GM12878 (cell line): ENCODE results near the gene C12orf60. TPM values are rescaled to one million over a fixed set of nuclear protein-coding genes. Genes with fewer than 3 reads are reported as not detected.

Source experiments
- ATAC-seq: fragments of 200-7000 bp; cut with Tn5 transposase; 3 replicates; pipeline ENCODE4 v1.9.1; 2020; ENCODE audit warnings: mild to moderate bottlenecking, moderate library complexity
- BruUV-seq: library from RNA; stranded (reverse); fragments of 400-500 nt; replicated peaks from 2 replicates; lab custom pipeline; 2021; lab: Mats Ljungman, UMichigan
- CTCF ChIA-PET: fragments of 300-600 bp; sonication (Branson Sonifier 250); formaldehyde crosslinking; extraction: SDS; loops from one replicate; lab custom pipeline; 2021; ENCODE audit warnings: inconsistent platforms; lab: Yijun Ruan, JAX
- POLR2A ChIA-PET: fragments of 350-600 bp; formaldehyde crosslinking; extraction: SDS; loops from one replicate; lab custom pipeline; 2021; ENCODE audit warnings: inconsistent platforms; lab: Charles Lee
- RAD21 ChIA-PET: fragments of 300-600 bp; sonication (Branson Sonifier 250); formaldehyde crosslinking; loops from one replicate; lab custom pipeline; 2023; ENCODE audit warnings: antibody characterized with exemption; ENCODE audit not compliant: unreplicated experiment; lab: Charles Lee
- SMC1A ChIA-PET: fragments of 300-600 bp; sonication (Branson Sonifier 250); formaldehyde crosslinking; loops from one replicate; lab custom pipeline; 2023; ENCODE audit not compliant: unreplicated experiment, uncharacterized antibody; lab: Charles Lee
- DNase-seq: peaks from one replicate; pipeline ENCODE4 v3.0.0-alpha.2; 2011; ENCODE audit warnings: low read depth, low spot score
- FAIRE-seq: peaks from 3 replicates; lab custom pipeline; 2011; peaks lifted over from hg19 to GRCh38; lab: Jason Lieb, UNC
- H2AFZ ChIP-seq: 2 replicates; pipeline ENCODE4 v1.6.0; 2011; ENCODE audit warnings: low read depth, low read length, control low read depth; ENCODE audit not compliant: control insufficient read depth
- H3K27ac ChIP-seq: 2 replicates; pipeline ENCODE4 v1.5.1; 2011; ENCODE audit warnings: control low read depth; ENCODE audit not compliant: control insufficient read depth, insufficient read depth
- H3K27me3 ChIP-seq, 2 experiments: replicated peaks in 1 of 2; 2 replicates each; pipeline versions ENCODE4 v1.6.0 to v1.6.1; 2011; ENCODE audit warnings: low read length in 1 of 2; ENCODE audit not compliant: control insufficient read depth in 2 of 2, insufficient read depth in 2 of 2
- H3K36me3 ChIP-seq, 2 experiments: 2 replicates each; pipeline ENCODE4 v1.5.1; 2011; ENCODE audit warnings: low read length in 1 of 2; ENCODE audit not compliant: control insufficient read depth in 2 of 2, insufficient read depth in 2 of 2
- H3K4me1 ChIP-seq: 2 replicates; pipeline ENCODE4 v1.6.1; 2011; ENCODE audit warnings: mild to moderate bottlenecking, low read length, moderate library complexity, mixed read lengths; ENCODE audit not compliant: control insufficient read depth, insufficient read depth
- H3K4me2 ChIP-seq: 2 replicates; pipeline ENCODE4 v1.6.0; 2011; ENCODE audit warnings: control low read depth; ENCODE audit not compliant: control insufficient read depth, insufficient read depth
- H3K4me3 ChIP-seq: fragments of 200-600 bp; sonication (generic); 2 replicates; pipeline ENCODE4 v1.5.1; 2016
- H3K79me2 ChIP-seq: 2 replicates; pipeline ENCODE4 v1.6.0; 2011; ENCODE audit warnings: low read length; ENCODE audit not compliant: control insufficient read depth, insufficient read depth
- H3K9ac ChIP-seq: 2 replicates; pipeline ENCODE4 v1.8.0; 2011; ENCODE audit warnings: low read length, control low read depth, mixed read lengths; ENCODE audit not compliant: control insufficient read depth, insufficient read depth
- H3K9me3 ChIP-seq: replicated peaks from 3 replicates; pipeline ENCODE4 v1.5.1; 2011; ENCODE audit warnings: mild to moderate bottlenecking, low read length; ENCODE audit not compliant: control insufficient read depth, insufficient read depth
- H4K20me1 ChIP-seq: 2 replicates; pipeline ENCODE4 v1.6.0; 2011; ENCODE audit not compliant: control insufficient read depth, insufficient read depth
- ATF2 ChIP-seq: IDR thresholded peaks from 2 replicates; pipeline ENCODE4 v1.6.1; 2012; ENCODE audit warnings: low read length, inconsistent platforms
- CBFB ChIP-seq: IDR thresholded peaks from 2 replicates; pipeline ENCODE4 v1.6.1; 2016; ENCODE audit warnings: antibody characterized with exemption, low read depth
- EP300 ChIP-seq, 2 experiments: fragments of 150-350 bp in 1 of 2; IDR thresholded peaks; 2 replicates each; pipeline ENCODE4 v1.6.1; 2011 to 2012; ENCODE audit warnings: low read depth in 2 of 2, low read length in 2 of 2, borderline replicate concordance in 1 of 2, improper control_type of control experiment in 1 of 2, inconsistent platforms in 1 of 2; ENCODE audit not compliant: control insufficient read depth in 1 of 2
- GABPA ChIP-seq: IDR thresholded peaks from 2 replicates; pipeline ENCODE4 v1.6.1; 2014; ENCODE audit warnings: antibody characterized with exemption, low read depth, mild to moderate bottlenecking, inconsistent platforms
- IRF5 ChIP-seq: fragments of 450-650 bp; IDR thresholded peaks from 2 replicates; pipeline ENCODE4 v1.6.1; 2017; ENCODE audit warnings: borderline replicate concordance
- MLLT1 ChIP-seq: fragments of 450-650 bp; IDR thresholded peaks from 2 replicates; pipeline ENCODE4 v1.6.1; 2016; ENCODE audit warnings: mild to moderate bottlenecking
- NFYB ChIP-seq: IDR thresholded peaks from 2 replicates; pipeline ENCODE4 v1.6.1; 2011; ENCODE audit warnings: low read depth, mild to moderate bottlenecking, low read length, improper control_type of control experiment, moderate library complexity; ENCODE audit not compliant: insufficient read depth
- POLR2AphosphoS5 ChIP-seq: IDR thresholded peaks from 2 replicates; pipeline ENCODE4 v1.6.1; 2011; ENCODE audit warnings: mild to moderate bottlenecking, low read length, inconsistent platforms
- PRDM15 ChIP-seq: fragments of 450-650 bp; formaldehyde crosslinking; IDR thresholded peaks from 2 replicates; pipeline ENCODE4 v1.4.0; 2020; ENCODE audit warnings: mild to moderate bottlenecking, moderate library complexity
- SMARCA5 ChIP-seq: fragments of 450-650 bp; IDR thresholded peaks from 2 replicates; pipeline ENCODE4 v1.6.1; 2017; ENCODE audit warnings: mild to moderate bottlenecking
- SUPT20H ChIP-seq: IDR thresholded peaks from 2 replicates; pipeline ENCODE4 v1.6.1; 2011; ENCODE audit warnings: low read depth, mild to moderate bottlenecking, low read length, moderate library complexity, borderline replicate concordance; ENCODE audit not compliant: control insufficient read depth
- TAF1 ChIP-seq: IDR thresholded peaks from 2 replicates; pipeline ENCODE4 v1.6.1; 2011; ENCODE audit warnings: mild to moderate bottlenecking, low read depth, low read length, borderline replicate concordance
- ZNF217 ChIP-seq: fragments of 450-650 bp; IDR thresholded peaks from 2 replicates; pipeline ENCODE4 v1.6.1; 2017; ENCODE audit warnings: antibody characterized with exemption, mild to moderate bottlenecking
- ZNF384 ChIP-seq: IDR thresholded peaks from 2 replicates; pipeline ENCODE4 v1.6.1; 2012; ENCODE audit warnings: low read depth, mild to moderate bottlenecking, low read length, improper control_type of control experiment, borderline replicate concordance
- WGBS: methylation state at CpG from one replicate; pipeline ENCODE4 v1.1.6; 2016; ENCODE audit warnings: low lambda C conversion rate; ENCODE audit not compliant: insufficient replicate concordance, insufficient coverage; ENCODE audit errors: missing lambda C conversion rate; 5-methylcytosine and 5-hydroxymethylcytosine counted together
- in situ Hi-C: fragments of 300-500 bp; cut with MboI; formaldehyde crosslinking; loops from 9 replicates; pipeline ENCODE4 v1.14.3; 2018; ENCODE audit warnings: mixed read lengths
- intact Hi-C: fragments of 100-400 bp; cut with micrococcal nuclease; formaldehyde crosslinking; loops from one replicate; pipeline ENCODE4 v1.14.2; 2022; ENCODE audit not compliant: unreplicated experiment
- polyA plus RNA-seq, 11 experiments: library from polyadenylated mRNA; depleted of rRNA in 4 of 11; unstranded in 6 of 11; stranded (reverse) in 5 of 11; fragments of >200 nt; fragmentation: Nextera tagmentation in 4 of 11; fragmentation: Illumina TruSeq in 1 of 11; extraction: Ambion mirVana in 4 of 11; extraction: Trizol in 1 of 11; gene quantifications; 1 replicate in 1 of 11; 2 replicates in 10 of 11; pipeline versions ENCODE4 v1.2.1 to v1.2.3, GENCODE V29; 2011 to 2016; ENCODE audit warnings: inconsistent platforms in 2 of 11, missing spikeins in 2 of 11, low read depth in 1 of 11
- total RNA-seq, 4 experiments: library from RNA; depleted of rRNA in 3 of 4; stranded (reverse); fragments of >200 nt in 3 of 4; fragmentation: Illumina TruSeq in 1 of 4; extraction: Trizol in 1 of 4; gene quantifications; 2 replicates each; pipeline versions ENCODE4 v1.2.1 to v1.2.3, GENCODE V29; 2013 to 2021

Gene C12orf60
- total and polyA plus RNA-seq, 10 of the 15 experiments (the other 5 are each of a cell fraction or from before 2014, with no cell fraction given): 1.8 to 7.2 (median 3.2) TPM

GRCh38 chr12:14840616-14841015 is 37.1 kb downstream of the C12orf60 start (continued):
- TF ChIP-seq PRDM15 (CRISPR knock-in tag): no peak
- no peak for TF ChIP-seq IRF5
- no peak for TF ChIP-seq GABPA

- no peaks in the 10 kb centered on the region for H3K79me2 ChIP-seq
- H4K20me1 ChIP-seq: no peaks in the 10 kb centered on the region
- RAD21 ChIA-PET: interaction anchor here (0.6 to 1.9 kb wide), 2 partner anchors 11 to 153 kb away, joined by 3 to 5 read pairs; no protein-coding TSS in a partner anchor
- in situ Hi-C loops (no loop called here), intact Hi-C loops (loop anchor here (5.0 kb wide), 1 partner anchor 381 kb away; the partner anchor contains the start of gene RERG)
- H3K36me3 ChIP-seq: no peaks in the 10 kb centered on the region
- FAIRE-seq: no peak
- WGBS: 9% methylated on average over 3 of the region's 3 CpGs
- no peak overlapping the region for H3K27ac ChIP-seq
- ATAC-seq: no peak
- CTCF ChIA-PET: no interaction called here
- DNase-seq: no peak
- no peak overlapping the region for H3K9ac ChIP-seq
- BruUV-seq: no TSS peak
- H3K4me3 ChIP-seq: no peak overlapping the region
- H3K9me3 ChIP-seq: no peaks in the 10 kb centered on the region
- no peaks in the 10 kb centered on the region for H3K4me1 ChIP-seq
- H2AFZ ChIP-seq: no peak overlapping the region
- H3K4me2 ChIP-seq: no peak overlapping the region
- SMC1A ChIA-PET: interaction anchor here (15.6 kb wide), 1 partner anchor 155 kb away, joined by 242 read pairs; no protein-coding TSS in a partner anchor
- H3K27me3 ChIP-seq: no peaks in the 10 kb centered on the region; a peak in 1 of 4 replicates
- POLR2A ChIA-PET: no interaction called here
- TF ChIP-seq TAF1 (no peak), ZNF384 (no peak), ATF2 (no peak), ZNF217 (no peak), EP300 (IDR thresholded peaks at IDR 0.05; ENCODE audit: borderline replicate concordance in 1 of 2, control insufficient read depth in 1 of 2, low read depth in 2 of 2, low read length in 2 of 2) (no peak), NFYB (no peak), POLR2AphosphoS5 (no peak), MLLT1 (no peak), SMARCA5 (no peak), CBFB (no peak), SUPT20H (no peak)
Observed at GRCh38 chr12:14841761-14842160, 38.3 kb downstream of the C12orf60 start.
